Panc1 (cell line): ENCODE measurements around the gene TNIK. TPM values are rescaled to one million over a fixed set of nuclear protein-coding genes. Genes with fewer than 3 reads are reported as not detected.

ENCODE experiments used
- ATAC-seq: fragments of 200-7000 bp; cut with Tn5 transposase; 2 replicates; pipeline ENCODE4 v1.9.1; 2020; ENCODE audit warnings: mild to moderate bottlenecking, moderate library complexity
- BruUV-seq: library from RNA; stranded (reverse); fragments of 400-500 nt; replicated peaks from 2 replicates; lab custom pipeline; 2021; lab: Mats Ljungman, UMichigan
- CTCF ChIA-PET: fragments of 300-600 bp; sonication (Branson Sonifier 250); formaldehyde crosslinking; loops from one replicate; lab custom pipeline; 2022; ENCODE audit warnings: antibody characterized with exemption; lab: Charles Lee
- POLR2A ChIA-PET: fragments of 300-600 bp; sonication (Branson Sonifier 250); formaldehyde crosslinking; loops from one replicate; lab custom pipeline; 2022; ENCODE audit warnings: antibody characterized with exemption; lab: Charles Lee
- DNase-seq: peaks from one replicate; pipeline ENCODE4 v3.0.0-alpha.2; 2010; ENCODE audit warnings: low read depth, low spot score
- H3K27ac ChIP-seq: 2 replicates; pipeline ENCODE4 v1.5.1; 2011; ENCODE audit warnings: mild to moderate bottlenecking, low read length, inconsistent platforms
- H3K27me3 ChIP-seq: fragments of 200-500 bp; sonication (Bioruptor generic); 2 replicates; pipeline ENCODE4 v1.6.0; 2014; ENCODE audit warnings: low read length, inconsistent platforms; ENCODE audit not compliant: control insufficient read depth, insufficient read depth
- H3K36me3 ChIP-seq: fragments of 200-500 bp; sonication (Bioruptor generic); 2 replicates; pipeline ENCODE4 v1.5.1; 2014; ENCODE audit warnings: inconsistent platforms, mild to moderate bottlenecking, low read length, moderate library complexity; ENCODE audit not compliant: control insufficient read depth, insufficient read depth
- H3K4me1 ChIP-seq: 2 replicates; pipeline ENCODE4 v1.5.1; 2011; ENCODE audit warnings: inconsistent platforms, mild to moderate bottlenecking, low read length, moderate library complexity; ENCODE audit not compliant: control insufficient read depth, insufficient read depth
- H3K4me3 ChIP-seq, 2 experiments: 2 replicates each; pipeline ENCODE4 v1.5.1; 2011 to 2012; ENCODE audit warnings: low read depth in 2 of 2, low read length in 2 of 2, mild to moderate bottlenecking in 2 of 2, inconsistent platforms in 1 of 2, moderate library complexity in 1 of 2
- H3K9me3 ChIP-seq: fragments of 200-500 bp; sonication (Bioruptor generic); 2 replicates; pipeline ENCODE4 v1.5.1; 2014; ENCODE audit warnings: low read depth, mild to moderate bottlenecking, inconsistent platforms, low read length, moderate library complexity; ENCODE audit not compliant: control insufficient read depth, insufficient read depth
- POLR2AphosphoS5 ChIP-seq: IDR thresholded peaks from 2 replicates; pipeline ENCODE4 v1.6.1; 2012; ENCODE audit warnings: mild to moderate bottlenecking, low read depth, low read length, moderate library complexity
- SIN3A ChIP-seq: IDR thresholded peaks from 2 replicates; pipeline ENCODE4 v1.6.1; 2012; ENCODE audit warnings: low read depth, mild to moderate bottlenecking, low read length, moderate library complexity, borderline replicate concordance; ENCODE audit not compliant: insufficient read depth
- TCF7L2 ChIP-seq: IDR thresholded peaks from 2 replicates; pipeline ENCODE4 v1.6.1; 2011; ENCODE audit warnings: mild to moderate bottlenecking, low read depth, low read length, inconsistent platforms
- in situ Hi-C: cut with HindIII; loops from 2 replicates; pipeline ENCODE4 v1.10.0; 2016; ENCODE audit warnings: low sequenced_read_pairs, low pct_unique_long_range_greater_than_20kb
- intact Hi-C: fragments of 100-400 bp; cut with micrococcal nuclease; formaldehyde crosslinking; loops from one replicate; pipeline ENCODE4 v1.10.0; 2022; ENCODE audit not compliant: unreplicated experiment
- total RNA-seq: library from RNA; stranded (reverse); gene quantifications from one replicate; pipeline ENCODE4 v1.2.1, GENCODE V29; 2021; ENCODE audit not compliant: unreplicated experiment
- TF ChIP-seq, protein P1 (sequence below), 2 experiments: IDR thresholded peaks; 2 replicates each; pipeline ENCODE4 v1.6.1; 2011 to 2012; ENCODE audit warnings: low read depth in 2 of 2, control low read depth in 1 of 2, low read length in 1 of 2, mild to moderate bottlenecking in 1 of 2, moderate library complexity in 1 of 2; ENCODE audit not compliant: insufficient read depth in 1 of 2
- TF ChIP-seq, protein P2 (sequence below): fragments of 450-650 bp; IDR thresholded peaks from 2 replicates; pipeline ENCODE4 v1.5.1; 2017; ENCODE audit warnings: mild to moderate bottlenecking

Gene TNIK
- total RNA-seq, 1 experiment from 2014 or later = 1.9 TPM

DNA sequence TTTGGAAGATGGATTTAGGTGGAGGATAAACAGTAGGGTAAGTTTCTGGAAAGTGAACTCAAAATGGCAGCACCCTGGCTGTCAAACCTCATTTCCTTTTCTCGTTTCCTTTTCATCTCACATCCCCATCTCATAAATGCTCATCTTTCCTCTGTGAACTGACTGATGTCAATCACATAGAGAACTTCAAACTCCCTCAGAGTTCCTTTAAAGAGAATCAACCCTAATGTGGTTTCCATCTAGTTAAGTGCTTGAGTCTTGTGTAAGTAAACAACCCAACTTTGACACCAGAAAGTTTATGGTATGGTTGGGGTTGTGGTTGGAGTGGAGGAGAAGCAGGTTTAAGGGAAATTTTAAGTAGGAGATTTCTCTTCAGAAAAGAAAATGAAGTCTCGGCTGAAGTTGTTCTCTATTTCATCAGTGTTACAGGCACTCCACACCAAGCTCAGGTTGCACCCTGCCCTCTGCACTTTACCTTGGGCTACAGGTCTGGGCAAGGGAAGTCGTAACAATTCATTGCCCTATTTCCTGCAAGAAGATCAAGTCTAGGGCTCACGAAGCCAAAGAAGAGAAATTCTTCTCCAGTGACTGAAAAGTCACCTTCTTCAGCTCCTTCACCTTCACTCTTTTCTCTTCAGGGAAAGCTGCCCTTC lies 34.4 kb upstream of the TNIK start:
- POLR2A ChIA-PET = no interaction called here
- Histone ChIP-seq H3K27me3 (no peaks in the 10 kb centered on the region), H3K27ac (no peak overlapping the region), H3K4me1 (no peaks in the 10 kb centered on the region), H3K4me3 (no peak overlapping the region), H3K9me3 (no peaks in the 10 kb centered on the region), H3K36me3 (no peaks in the 10 kb centered on the region)
- BruUV-seq = no TSS peak
- intact Hi-C loops (no loop called here), in situ Hi-C loops (no loop called here)
- ATAC-seq = no peak
- DNase-seq = no peak
- CTCF ChIA-PET = no interaction called here
- TF ChIP-seq TCF7L2 (no peak), SIN3A (no peak), POLR2AphosphoS5 (no peak)
- TF ChIP-seq, protein P1, sequence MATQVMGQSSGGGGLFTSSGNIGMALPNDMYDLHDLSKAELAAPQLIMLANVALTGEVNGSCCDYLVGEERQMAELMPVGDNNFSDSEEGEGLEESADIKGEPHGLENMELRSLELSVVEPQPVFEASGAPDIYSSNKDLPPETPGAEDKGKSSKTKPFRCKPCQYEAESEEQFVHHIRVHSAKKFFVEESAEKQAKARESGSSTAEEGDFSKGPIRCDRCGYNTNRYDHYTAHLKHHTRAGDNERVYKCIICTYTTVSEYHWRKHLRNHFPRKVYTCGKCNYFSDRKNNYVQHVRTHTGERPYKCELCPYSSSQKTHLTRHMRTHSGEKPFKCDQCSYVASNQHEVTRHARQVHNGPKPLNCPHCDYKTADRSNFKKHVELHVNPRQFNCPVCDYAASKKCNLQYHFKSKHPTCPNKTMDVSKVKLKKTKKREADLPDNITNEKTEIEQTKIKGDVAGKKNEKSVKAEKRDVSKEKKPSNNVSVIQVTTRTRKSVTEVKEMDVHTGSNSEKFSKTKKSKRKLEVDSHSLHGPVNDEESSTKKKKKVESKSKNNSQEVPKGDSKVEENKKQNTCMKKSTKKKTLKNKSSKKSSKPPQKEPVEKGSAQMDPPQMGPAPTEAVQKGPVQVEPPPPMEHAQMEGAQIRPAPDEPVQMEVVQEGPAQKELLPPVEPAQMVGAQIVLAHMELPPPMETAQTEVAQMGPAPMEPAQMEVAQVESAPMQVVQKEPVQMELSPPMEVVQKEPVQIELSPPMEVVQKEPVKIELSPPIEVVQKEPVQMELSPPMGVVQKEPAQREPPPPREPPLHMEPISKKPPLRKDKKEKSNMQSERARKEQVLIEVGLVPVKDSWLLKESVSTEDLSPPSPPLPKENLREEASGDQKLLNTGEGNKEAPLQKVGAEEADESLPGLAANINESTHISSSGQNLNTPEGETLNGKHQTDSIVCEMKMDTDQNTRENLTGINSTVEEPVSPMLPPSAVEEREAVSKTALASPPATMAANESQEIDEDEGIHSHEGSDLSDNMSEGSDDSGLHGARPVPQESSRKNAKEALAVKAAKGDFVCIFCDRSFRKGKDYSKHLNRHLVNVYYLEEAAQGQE (IDR thresholded peaks at IDR 0.05; ENCODE audit: insufficient read depth in 1 of 2, low read depth in 2 of 2, low read length in 1 of 2) = no peak
- TF ChIP-seq, protein P2, sequence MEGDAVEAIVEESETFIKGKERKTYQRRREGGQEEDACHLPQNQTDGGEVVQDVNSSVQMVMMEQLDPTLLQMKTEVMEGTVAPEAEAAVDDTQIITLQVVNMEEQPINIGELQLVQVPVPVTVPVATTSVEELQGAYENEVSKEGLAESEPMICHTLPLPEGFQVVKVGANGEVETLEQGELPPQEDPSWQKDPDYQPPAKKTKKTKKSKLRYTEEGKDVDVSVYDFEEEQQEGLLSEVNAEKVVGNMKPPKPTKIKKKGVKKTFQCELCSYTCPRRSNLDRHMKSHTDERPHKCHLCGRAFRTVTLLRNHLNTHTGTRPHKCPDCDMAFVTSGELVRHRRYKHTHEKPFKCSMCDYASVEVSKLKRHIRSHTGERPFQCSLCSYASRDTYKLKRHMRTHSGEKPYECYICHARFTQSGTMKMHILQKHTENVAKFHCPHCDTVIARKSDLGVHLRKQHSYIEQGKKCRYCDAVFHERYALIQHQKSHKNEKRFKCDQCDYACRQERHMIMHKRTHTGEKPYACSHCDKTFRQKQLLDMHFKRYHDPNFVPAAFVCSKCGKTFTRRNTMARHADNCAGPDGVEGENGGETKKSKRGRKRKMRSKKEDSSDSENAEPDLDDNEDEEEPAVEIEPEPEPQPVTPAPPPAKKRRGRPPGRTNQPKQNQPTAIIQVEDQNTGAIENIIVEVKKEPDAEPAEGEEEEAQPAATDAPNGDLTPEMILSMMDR = no peak

DNA sequence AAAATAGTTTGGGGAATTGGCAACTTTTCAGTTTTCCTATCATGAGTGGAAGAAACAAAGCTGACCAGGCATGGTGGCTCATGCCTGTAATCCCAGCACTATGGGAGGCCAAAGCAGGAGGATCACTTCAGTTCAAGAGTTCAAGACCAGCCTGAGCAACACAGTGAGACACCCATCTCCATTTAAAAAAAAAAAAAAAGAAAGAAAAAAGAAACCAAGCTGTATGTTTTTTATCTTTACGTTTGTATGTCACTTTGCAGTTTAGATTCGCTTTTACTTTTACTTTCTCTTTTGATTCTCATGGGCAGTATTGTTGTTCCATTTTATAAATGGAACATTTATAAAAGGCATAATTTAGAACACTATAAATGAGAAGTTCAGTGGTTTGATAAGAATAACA lies 31.2 kb upstream of the TNIK start:
- no peaks in the 10 kb centered on the region for H3K4me1 ChIP-seq
- ATAC-seq = no peak
- no peak overlapping the region for H3K27ac ChIP-seq
- intact Hi-C loops = no loop called here
- H3K4me3 ChIP-seq = no peak overlapping the region
- TF ChIP-seq POLR2AphosphoS5 (no peak), SIN3A (no peak), TCF7L2 (no peak)
- TF ChIP-seq, protein P1 (IDR thresholded peaks at IDR 0.05; ENCODE audit: insufficient read depth in 1 of 2, low read depth in 2 of 2, low read length in 1 of 2) = no peak
- TF ChIP-seq, protein P2 = no peak
- in situ Hi-C loops = no loop called here
- ChIA-PET CTCF (no interaction called here), POLR2A (no interaction called here)
- no peak for DNase-seq
- no peaks in the 10 kb centered on the region for H3K27me3 ChIP-seq
- H3K36me3 ChIP-seq = no peaks in the 10 kb centered on the region
- no peaks in the 10 kb centered on the region for H3K9me3 ChIP-seq
- no TSS peak for BruUV-seq
